GM19351 (cell line): ENCODE data around the gene EPAS1.
A peak's percentile ranks its signal among the peaks of the same experiment; 100 is the strongest.

Source experiments
- ATAC-seq: cut with Tn5 transposase; IDR thresholded peaks from one replicate; pipeline ENCODE4 v1.9.1; 2021; ENCODE audit warnings: mild to moderate bottlenecking, moderate library complexity; ENCODE audit not compliant: unreplicated experiment

The EPAS1 gene

GRCh38 chr2:46296840-46297545, at the start of gene EPAS1:
Gene EPAS1, plus strand, starts transcription at chr2:46297407. Its CDS starts 505 bp downstream, at chr2:46297912.
- ATAC-seq, result peak; percentile 83

- ATAC-seq, result no peak
Observed at GRCh38 chr2:46248171-46248570, 49.0 kb upstream of the EPAS1 start.

GRCh38 chr2:46249654-46250053, 47.6 kb upstream of the EPAS1 start:
- no peak for ATAC-seq

- no peak for ATAC-seq
Observed at GRCh38 chr2:46252891-46253659, 44.1 kb upstream of the EPAS1 start.

- no peak for ATAC-seq
Observed at GRCh38 chr2:46254474-46254873, 42.7 kb upstream of the EPAS1 start.

- no peak for ATAC-seq
Observed at GRCh38 chr2:46256563-46257142, 40.6 kb upstream of the EPAS1 start.

GRCh38 chr2:46257476-46257875, 39.7 kb upstream of the EPAS1 start:
- no peak for ATAC-seq

- ATAC-seq, result no peak
Observed at GRCh38 chr2:46257980-46258379, 39.2 kb upstream of the EPAS1 start.

GRCh38 chr2:46258937-46259776, 38.0 kb upstream of the EPAS1 start:
- no peak for ATAC-seq

- ATAC-seq, result no peak
Observed at GRCh38 chr2:46259777-46260168, 37.4 kb upstream of the EPAS1 start.

- no peak for ATAC-seq
Observed at GRCh38 chr2:46260305-46260704, 36.9 kb upstream of the EPAS1 start.

GRCh38 chr2:46262248-46262938, 34.8 kb upstream of the EPAS1 start:
- ATAC-seq, result no peak

GRCh38 chr2:46263347-46263746, 33.9 kb upstream of the EPAS1 start:
- ATAC-seq, result no peak

- no peak for ATAC-seq
Observed at GRCh38 chr2:46264447-46264846, 32.8 kb upstream of the EPAS1 start.

- ATAC-seq, result no peak
Observed at GRCh38 chr2:46266134-46266533, 31.1 kb upstream of the EPAS1 start.

- no peak for ATAC-seq
Observed at GRCh38 chr2:46267616-46268015, 29.6 kb upstream of the EPAS1 start.

GRCh38 chr2:46268196-46268595, 29.0 kb upstream of the EPAS1 start:
- ATAC-seq, result peak; percentile 44

GRCh38 chr2:46269001-46269400, 28.2 kb upstream of the EPAS1 start:
- ATAC-seq, result no peak

- no peak for ATAC-seq
Observed at GRCh38 chr2:46269544-46270273, 27.5 kb upstream of the EPAS1 start.

GRCh38 chr2:46270384-46270783, 26.8 kb upstream of the EPAS1 start:
- no peak for ATAC-seq
